Measurements from ENCODE around the gene LAMTOR3. TPM values are rescaled to one million over a fixed set of nuclear protein-coding genes. Genes with fewer than 3 reads are reported as not detected.

Gene LAMTOR3
- total RNA-seq, 1 experiment from 2014 or later = 30.6 TPM

GRCh38 chr4:99863804-99864203, 30.4 kb downstream of the LAMTOR3 start:
- Histone ChIP-seq H3K9ac (ENCODE audit: extremely low read depth, insufficient read length, low read length) (no peak overlapping the region), H2AK5ac (ENCODE audit: insufficient read length, low read length) (no peak overlapping the region), H3K79me2 (ENCODE audit: insufficient read depth, low read length) (no peaks in the 10 kb centered on the region), H3K18ac (ENCODE audit: insufficient read length, low read depth, low read length) (no peak overlapping the region), H3K27ac (ENCODE audit: insufficient read length, low read depth, low read length) (no peak overlapping the region), H3K27me3 (ENCODE audit: insufficient read depth, low read length) (no peaks in the 10 kb centered on the region), H2BK20ac (ENCODE audit: low read depth, low read length, poor library complexity, severe bottlenecking) (no peak overlapping the region), H2BK15ac (ENCODE audit: low read depth, low read length) (no peak overlapping the region), H4K91ac (ENCODE audit: insufficient read length, low read depth, low read length) (no peak overlapping the region), H3K14ac (ENCODE audit: insufficient read depth, low read length) (no peak overlapping the region), H3T11ph (ENCODE audit: low read length) (no peak overlapping the region), H3K4ac (ENCODE audit: low read depth, low read length) (no peak overlapping the region), H3K56ac (ENCODE audit: insufficient read length, low read depth, low read length) (no peak overlapping the region), H2BK120ac (ENCODE audit: low read depth, low read length, poor library complexity, severe bottlenecking) (no peak overlapping the region), H3K4me2 (ENCODE audit: insufficient read depth, insufficient read length, low read length) (no peak overlapping the region), H3K9me3 (ENCODE audit: control insufficient read depth, low read depth, low read length) (no peaks in the 10 kb centered on the region), H4K5ac (ENCODE audit: insufficient read length, low read depth, low read length) (no peak overlapping the region), H3K23me2 (ENCODE audit: insufficient read length, low read depth, low read length, poor library complexity, severe bottlenecking) (no peaks in the 10 kb centered on the region), H2AFZ (ENCODE audit: low read length) (no peak overlapping the region), H4K20me1 (ENCODE audit: control insufficient read depth, insufficient read depth, insufficient read length) (no peaks in the 10 kb centered on the region), H4K8ac (replicated peaks; ENCODE audit: insufficient read length, low read depth, low read length) (no peak overlapping the region), H2BK12ac (ENCODE audit: insufficient read length, low read depth, low read length) (no peak overlapping the region), H2BK5ac (ENCODE audit: insufficient read length, low read length) (no peak overlapping the region), H3K4me1 (ENCODE audit: insufficient read depth, low read length) (no peaks in the 10 kb centered on the region), H3K79me1 (ENCODE audit: insufficient read depth, low read depth, low read length, poor library complexity, severe bottlenecking) (no peaks in the 10 kb centered on the region), H3K23ac (ENCODE audit: insufficient read length, low read depth, low read length) (no peak overlapping the region)
- Mint-ChIP-seq H3K4me3 (no peak overlapping the region), H3K9me3 (no peaks in the 10 kb centered on the region), H3K4me1 (peaks cover 8 to 11% of the 10 kb centered on the region in 2 experiments), H3K27ac (no peak overlapping the region), H3K27me3 (ENCODE audit: low read depth) (no peaks in the 10 kb centered on the region), H3K36me3 (ENCODE audit: insufficient read depth in 1 of 3, low read depth in 3 of 3) (no peaks in the 10 kb centered on the region)
- DNase-seq = no peak
- no CpG with 5 or more reads among the region's 3 CpGs for WGBS (ENCODE audit: extremely low coverage, insufficient read length, low lambda C conversion rate)
- TF ChIP-seq CTCF (conservative IDR thresholded peaks at IDR 0.05) = no peak

Measured in H9 (cell line).